ENCODE measurements around the gene CCDC57. TPM values are rescaled to one million over a fixed set of nuclear protein-coding genes. Genes with fewer than 3 reads are reported as not detected.

The CCDC57 gene
- total and polyA plus RNA-seq, 9 of the 15 experiments (the other 6 are each of a cell fraction or from before 2014, with no cell fraction given), result 0.83 to 36.2 (median 13.6) TPM

DNA sequence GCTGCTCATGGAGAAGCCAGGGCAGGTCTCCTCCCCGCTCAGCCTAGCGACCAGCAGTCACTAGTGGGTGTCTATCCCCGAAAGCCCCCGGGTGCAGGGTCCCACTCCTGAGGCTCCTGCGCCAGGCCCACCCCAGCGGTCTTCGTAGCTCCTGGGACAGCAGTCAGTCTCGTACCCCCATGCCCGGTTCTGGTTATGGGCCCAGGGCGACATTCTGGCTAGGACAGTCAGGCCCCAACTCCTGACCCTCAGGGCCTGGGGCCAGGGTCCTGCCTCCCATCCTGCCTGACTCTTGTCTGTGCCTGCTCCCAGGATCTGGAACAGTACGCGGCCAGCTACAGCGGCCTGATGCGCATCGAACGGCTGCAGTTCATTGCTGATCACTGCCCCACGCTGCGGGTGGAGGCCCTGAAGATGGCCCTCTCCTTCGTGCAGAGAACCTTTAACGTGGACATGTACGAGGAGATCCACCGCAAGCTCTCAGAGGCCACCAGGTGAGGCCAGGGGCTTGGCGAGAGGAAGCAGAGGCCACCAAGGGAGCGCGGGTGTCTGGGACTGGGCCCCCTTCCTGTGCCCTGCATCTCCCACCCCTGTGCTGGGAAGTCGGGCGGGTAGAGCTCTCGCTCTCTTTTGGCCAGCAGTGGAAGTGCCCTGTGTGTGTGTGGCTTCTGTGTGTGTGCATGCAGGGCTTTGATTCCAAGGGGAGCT, 158.9 kb downstream of the CCDC57 start:
- H4K20me1 ChIP-seq (replicated peaks; ENCODE audit: control insufficient read depth, insufficient read depth, low read length), result 0 out of 2 replicates have a peak, but pooled peaks cover 11% of the 10 kb centered on the region
- POLR2A ChIA-PET, result interaction anchor here (0.6 to 1.6 kb wide), 4 partner anchors 9 to 731 kb away, joined by 3 to 11 read pairs (median 4); partner anchors contain the start of gene DCXR
- H3K4me1 ChIP-seq (replicated peaks in 1 of 2; ENCODE audit: control insufficient read depth in 2 of 2, insufficient read depth in 2 of 2, low read length in 2 of 2), result peaks cover 6 to 92% of the 10 kb centered on the region in 2 experiments; a peak in 3 of 5 replicates
- TF ChIP-seq, protein P1, sequence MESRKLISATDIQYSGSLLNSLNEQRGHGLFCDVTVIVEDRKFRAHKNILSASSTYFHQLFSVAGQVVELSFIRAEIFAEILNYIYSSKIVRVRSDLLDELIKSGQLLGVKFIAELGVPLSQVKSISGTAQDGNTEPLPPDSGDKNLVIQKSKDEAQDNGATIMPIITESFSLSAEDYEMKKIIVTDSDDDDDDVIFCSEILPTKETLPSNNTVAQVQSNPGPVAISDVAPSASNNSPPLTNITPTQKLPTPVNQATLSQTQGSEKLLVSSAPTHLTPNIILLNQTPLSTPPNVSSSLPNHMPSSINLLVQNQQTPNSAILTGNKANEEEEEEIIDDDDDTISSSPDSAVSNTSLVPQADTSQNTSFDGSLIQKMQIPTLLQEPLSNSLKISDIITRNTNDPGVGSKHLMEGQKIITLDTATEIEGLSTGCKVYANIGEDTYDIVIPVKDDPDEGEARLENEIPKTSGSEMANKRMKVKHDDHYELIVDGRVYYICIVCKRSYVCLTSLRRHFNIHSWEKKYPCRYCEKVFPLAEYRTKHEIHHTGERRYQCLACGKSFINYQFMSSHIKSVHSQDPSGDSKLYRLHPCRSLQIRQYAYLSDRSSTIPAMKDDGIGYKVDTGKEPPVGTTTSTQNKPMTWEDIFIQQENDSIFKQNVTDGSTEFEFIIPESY (CRISPR knock-in tag; IDR thresholded peaks at IDR 0.05), result peak; percentile 66
- TF ChIP-seq DMBX1 (CRISPR knock-in tag; IDR thresholded peaks at IDR 0.05; ENCODE audit: borderline replicate concordance), result no peak
- H3K36me3 ChIP-seq (ENCODE audit: control insufficient read depth, insufficient read depth, low read length), result peaks cover 78% of the 10 kb centered on the region; the same call in 2 of the 3 replicates
- 91% methylated on average over 22 of the region's 28 CpGs for WGBS (ENCODE audit: insufficient coverage, low coverage, missing lambda C conversion rate)
- no TSS peak for BruUV-seq (replicated peaks)
- no peak for FAIRE-seq
- H3K4me2 ChIP-seq (ENCODE audit: insufficient read depth, low read length), result no peak overlapping the region
- in situ Hi-C loops (cut with MboI) (no loop called here), intact Hi-C loops (cut with micrococcal nuclease) (no loop called here)
- H3K4me3 ChIP-seq, result no peak overlapping the region; the same call in 1 of the 2 replicates
- H3K9ac ChIP-seq (ENCODE audit: insufficient read depth in 1 of 2, low read depth in 2 of 2, low read length in 2 of 2), result peak overlapping the region; percentile 80 to 97; a peak in 2 of 4 replicates
- H2AFZ ChIP-seq (ENCODE audit: low read depth, low read length), result no peak overlapping the region
- H3K9me3 ChIP-seq (replicated peaks; ENCODE audit: control insufficient read depth, insufficient read depth, low read depth, low read length), result no peaks in the 10 kb centered on the region
- DNase-seq (ENCODE audit: extremely low read depth in 1 of 4, low spot score in 3 of 4), result no peak
- H3K9me1 ChIP-seq (ENCODE audit: control insufficient read depth, insufficient read depth, low read length), result no peaks in the 10 kb centered on the region
- CTCF ChIA-PET (ENCODE audit: low intra/inter-chr PET ratio), result no interaction called here
- H3K27me3 ChIP-seq (ENCODE audit: control insufficient read depth in 2 of 2, insufficient read depth in 2 of 2, low read length in 2 of 2), result no peaks in the 10 kb centered on the region
- peaks cover 28% of the 10 kb centered on the region for H3K79me2 ChIP-seq (ENCODE audit: control insufficient read depth, insufficient read depth, low read length)
- no peak overlapping the region for H3K27ac ChIP-seq (ENCODE audit: extremely low read depth, low read depth, low read length)
- no peak for ATAC-seq
